EL (cell line): ENCODE results near the gene ZSCAN10.
"Not testable (repeated sequence)": the region's sequence is repeated elsewhere in the genome, so short reads cannot be mapped to it uniquely, and the experiment has no call there.

Experiments
- DNase-seq: peaks from one replicate; pipeline ENCODE4 v3.0.0-alpha.2; 2016

Gene ZSCAN10

DNA sequence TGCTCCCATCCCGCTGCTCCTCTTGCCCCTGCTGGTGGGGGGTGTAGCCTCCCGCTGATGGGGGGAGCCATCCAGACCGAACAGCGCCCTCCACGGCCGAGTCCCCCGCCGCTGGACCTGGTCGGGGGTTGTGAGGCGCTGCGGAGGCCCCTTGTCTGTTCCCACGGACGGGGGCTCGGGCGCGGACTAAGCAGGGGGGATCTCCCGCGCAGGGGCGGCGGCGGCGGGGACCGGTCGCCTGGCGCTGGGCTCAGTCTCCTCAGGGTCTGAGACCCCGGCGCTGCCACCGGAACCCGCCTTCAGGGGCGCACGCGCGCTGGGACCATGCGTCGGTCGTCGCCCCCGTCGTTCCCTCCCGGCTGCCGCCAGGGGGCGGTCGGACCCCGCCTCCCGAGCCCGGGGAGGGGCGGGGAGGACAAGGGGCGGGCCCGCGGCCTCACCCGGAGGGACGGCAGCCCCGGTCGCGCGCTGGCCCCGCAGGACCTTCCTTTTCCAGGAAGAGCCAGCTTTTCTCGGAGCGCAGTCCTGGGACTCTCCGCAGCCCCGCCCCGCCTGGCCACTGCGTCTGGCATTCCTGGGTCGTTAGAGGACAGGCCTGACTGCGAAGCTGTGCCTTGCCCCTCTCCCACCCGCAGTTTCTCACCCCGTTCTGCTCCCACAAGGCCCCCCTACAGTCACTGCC is 39.9 kb downstream of the ZSCAN10 start:
- DNase-seq, result peak; percentile 92

DNA sequence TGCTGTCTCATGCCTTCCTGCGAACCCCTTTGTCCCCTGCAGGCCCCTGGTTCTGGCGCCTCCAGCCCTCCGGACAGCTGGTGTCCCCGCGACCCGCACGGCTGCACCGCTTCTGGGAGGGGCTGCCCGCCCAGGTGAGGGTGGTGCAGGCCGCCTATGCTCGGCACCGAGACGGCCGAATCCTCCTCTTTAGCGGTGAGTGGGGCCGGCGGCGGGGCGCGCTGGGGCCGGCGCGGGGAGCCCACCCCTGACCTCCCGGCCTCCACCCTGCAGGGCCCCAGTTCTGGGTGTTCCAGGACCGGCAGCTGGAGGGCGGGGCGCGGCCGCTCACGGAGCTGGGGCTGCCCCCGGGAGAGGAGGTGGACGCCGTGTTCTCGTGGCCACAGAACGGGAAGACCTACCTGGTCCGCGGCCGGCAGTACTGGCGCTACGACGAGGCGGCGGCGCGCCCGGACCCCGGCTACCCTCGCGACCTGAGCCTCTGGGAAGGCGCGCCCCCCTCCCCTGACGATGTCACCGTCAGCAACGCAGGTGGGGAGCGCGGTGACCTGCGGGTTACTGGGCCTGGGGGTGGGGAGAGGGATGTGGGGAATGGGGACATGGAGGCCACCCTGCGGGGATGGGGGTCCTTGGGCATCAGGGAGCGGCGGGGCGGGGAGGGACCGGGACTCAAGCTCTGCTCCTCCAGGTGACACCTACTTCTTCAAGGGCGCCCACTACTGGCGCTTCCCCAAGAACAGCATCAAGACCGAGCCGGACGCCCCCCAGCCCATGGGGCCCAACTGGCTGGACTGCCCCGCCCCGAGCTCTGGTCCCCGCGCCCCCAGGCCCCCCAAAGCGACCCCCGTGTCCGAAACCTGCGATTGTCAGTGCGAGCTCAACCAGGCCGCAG is 40.7 kb downstream of the ZSCAN10 start:
- DNase-seq, result peak; percentile 41

DNA sequence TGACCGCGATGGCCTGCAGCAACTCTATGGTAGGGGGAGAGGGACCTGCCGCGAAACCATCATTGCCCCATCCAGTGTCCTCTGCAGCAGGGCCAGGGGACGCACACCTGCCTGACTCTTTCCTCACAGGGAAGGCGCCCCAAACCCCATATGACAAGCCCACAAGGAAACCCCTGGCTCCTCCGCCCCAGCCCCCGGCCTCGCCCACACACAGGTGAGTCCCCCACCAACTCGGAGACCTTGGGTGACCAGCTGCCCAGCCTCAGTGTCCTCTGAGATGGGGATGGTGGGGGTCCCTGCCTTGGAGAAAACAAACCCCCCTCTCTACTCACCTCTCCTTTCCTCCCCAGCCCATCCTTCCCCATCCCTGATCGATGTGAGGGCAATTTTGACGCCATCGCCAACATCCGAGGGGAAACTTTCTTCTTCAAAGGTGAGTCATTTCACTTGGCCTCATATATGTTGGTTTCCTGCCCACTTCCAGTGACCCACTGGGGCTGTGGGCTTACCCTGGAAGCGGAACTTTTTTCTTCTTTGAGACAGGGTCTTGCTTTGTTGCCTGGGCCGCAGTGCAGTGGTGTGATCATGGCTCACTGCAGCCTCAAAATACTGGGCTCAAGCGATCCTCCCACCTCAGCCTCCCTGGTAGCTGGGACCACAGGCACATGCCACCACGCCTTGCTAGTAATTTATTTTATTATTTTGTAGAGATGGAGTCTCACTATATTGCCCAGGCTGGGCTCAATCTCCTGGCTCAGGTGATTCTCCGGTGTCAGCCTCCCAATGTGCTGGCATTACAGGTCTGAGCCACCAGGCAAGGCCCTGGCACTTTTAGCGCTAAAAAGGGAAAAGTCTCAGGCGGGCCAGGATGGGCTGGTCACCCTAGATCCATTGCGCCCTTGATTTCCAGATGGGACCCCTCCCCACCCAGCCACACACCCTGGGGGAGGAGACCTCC is 41.6 kb downstream of the ZSCAN10 start:
- no peak for DNase-seq

DNA sequence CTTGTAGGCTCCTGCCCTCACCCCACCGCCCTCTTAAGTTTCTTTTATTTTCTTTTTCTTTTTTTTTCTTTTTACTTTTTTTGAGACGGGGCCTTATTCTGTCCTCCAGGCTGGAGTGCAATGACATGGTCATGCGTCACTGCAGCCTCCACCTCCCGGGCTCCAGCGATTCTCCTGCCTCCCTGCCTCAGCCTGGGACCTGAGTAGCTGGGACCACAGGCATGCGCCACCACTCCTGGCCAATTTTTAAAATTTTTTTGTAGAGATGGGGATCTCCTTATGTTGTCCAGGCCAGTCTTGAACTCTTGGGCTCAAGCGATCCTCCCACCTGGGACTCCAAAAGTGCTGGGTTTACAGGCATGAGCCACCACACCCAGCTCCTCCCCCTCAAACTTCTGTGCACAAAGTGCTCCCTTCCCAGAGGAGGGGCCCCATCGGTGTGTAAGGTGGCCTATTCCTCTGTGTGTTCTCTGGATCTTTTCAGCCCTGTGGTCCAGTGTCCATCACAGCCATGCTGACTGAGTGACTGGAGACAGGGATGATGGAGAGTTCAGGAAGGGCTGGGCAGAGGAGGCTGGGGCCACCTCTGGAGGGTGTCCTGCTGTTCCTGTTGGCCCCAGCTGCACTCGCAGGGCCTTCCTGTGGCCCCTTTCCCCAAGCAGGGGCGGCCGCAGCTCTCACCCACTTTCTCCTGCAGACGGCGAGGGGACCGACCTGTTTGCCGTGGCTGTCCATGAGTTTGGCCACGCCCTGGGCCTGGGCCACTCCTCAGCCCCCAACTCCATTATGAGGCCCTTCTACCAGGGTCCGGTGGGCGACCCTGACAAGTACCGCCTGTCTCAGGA is 42.5 kb downstream of the ZSCAN10 start:
- DNase-seq, result no peak

DNA sequence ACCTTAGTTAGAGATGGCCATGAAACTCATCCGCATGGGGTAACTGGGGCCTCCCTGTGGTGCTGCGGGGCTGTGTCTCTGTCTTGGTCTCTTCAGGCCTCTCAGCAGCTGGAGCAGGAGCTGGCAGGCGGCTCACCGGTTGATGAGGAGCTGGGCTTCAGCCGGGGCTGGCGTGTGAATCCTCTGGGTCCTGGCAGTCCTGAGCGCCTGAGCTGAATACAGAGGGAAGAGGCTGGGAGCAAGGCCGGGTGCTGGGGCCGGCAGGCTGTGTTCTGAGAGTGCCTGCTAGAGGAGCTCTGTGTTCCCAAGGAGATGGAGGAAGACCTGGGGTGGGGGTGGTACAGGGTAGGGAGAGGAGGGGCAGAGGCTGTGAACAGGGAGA is 43.4 kb downstream of the ZSCAN10 start:
- not testable (repeated sequence) for DNase-seq

DNA sequence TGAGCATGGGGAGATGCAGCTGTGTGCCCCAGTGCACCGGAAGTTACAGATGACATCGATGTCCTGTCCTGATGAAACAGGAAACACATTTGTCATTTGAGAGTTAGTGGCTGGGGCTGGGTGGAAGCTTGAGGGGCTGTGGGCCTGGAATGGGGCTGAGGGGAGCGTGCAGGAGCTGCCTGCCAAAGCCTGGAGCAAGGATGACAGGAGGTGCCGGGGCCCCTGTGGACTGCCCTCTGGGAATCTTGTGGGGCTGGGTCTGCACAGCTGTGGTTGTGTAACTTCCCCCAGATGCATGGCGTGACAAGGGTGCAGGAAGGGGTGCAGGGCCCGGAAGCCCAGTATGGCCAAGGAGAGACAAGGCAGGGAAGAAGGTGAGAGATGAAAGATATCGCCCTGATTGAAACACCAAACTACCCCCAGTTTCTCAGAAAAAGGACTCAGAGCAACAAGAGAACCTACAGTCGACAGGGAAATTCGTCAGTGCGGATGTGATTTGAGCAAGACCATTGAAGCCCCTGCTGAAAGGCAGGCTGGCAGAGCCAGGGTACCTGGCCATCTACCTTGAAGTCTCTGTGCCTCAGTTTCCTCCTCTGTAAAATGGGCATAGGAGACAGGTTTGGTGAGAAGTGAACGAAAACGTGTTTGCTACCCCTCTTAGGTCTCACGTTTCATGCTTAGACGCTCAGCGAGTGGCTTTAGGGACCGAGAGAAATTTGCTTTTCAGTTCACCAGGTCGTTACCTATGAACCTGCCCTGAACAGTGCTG is 43.9 kb downstream of the ZSCAN10 start:
- no peak for DNase-seq

DNA sequence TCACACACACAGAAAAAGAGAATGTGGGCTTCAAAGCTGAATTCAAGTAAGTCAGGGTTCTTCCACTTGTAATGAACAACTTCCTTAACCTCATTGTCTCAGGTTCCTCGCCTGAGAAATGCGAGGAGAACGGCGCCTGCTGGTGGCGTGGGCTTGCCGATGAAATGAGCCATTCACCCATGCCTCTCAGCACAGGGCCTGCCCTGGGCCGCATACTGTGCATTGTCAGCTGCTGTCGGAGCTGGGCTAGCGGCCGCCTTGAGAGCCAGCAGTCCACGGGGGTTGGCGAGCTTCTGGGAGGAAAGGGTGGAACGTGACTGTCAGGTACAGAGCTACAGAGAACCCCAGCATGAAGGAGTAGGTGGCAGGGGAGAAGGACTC is 45.8 kb downstream of the ZSCAN10 start:
- not testable (repeated sequence) for DNase-seq

DNA sequence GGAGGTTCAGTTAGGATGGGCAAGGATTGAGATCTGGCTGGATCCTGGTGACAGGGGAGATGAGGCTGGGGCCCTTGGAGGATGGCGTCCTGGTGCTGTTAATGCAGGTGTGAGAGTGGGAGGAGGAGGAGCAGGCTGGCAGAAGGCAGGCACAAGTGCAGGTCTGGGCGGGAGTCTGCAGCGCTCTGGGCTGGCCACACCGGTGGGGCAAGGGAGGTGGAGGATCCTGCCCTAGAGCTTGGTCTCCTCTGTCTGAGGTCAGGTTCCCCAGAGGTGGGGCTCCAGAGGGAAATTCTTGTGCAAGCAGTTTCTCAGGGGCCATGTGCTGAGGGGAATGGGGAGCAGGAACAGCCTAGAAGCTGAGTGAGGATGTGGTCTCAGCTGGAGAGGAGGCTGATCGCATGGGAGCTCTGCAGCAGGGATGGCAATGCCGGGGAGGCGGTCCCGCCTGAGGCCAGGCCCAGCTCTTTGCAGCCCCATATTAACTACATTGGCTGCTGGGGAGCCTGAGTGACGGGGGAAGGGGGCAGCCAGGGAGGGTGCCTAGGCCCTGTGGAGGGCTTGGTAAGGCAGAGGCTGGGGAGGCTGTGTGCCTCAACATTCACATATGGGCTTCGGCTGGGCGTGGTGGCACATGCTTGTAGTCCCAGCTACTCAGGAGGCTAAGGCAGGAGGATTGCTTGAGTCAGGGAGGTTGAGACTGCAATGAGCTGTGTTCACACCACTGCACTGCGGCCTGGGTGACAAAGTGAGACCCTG is 46.3 kb downstream of the ZSCAN10 start:
- DNase-seq, result not testable (repeated sequence)

DNA sequence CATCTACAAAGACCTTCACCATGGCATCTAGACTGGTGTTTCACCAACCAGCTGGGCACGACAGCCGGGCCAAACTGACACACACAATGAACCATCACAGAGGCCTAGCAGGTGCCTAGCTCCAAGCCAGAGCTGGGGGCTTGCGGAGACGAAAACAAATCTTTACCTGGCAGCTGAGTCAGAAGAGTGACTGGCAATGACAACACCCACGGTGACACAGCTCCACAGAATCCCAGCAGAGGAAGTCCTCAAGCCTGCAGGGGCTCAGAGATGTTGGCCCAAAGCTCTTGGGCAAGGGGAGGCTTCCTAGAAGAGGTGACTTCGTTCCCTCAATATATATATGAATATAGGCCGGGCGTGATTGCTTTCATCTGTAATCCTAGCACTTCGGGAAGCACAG is 47.6 kb downstream of the ZSCAN10 start:
- DNase-seq, result no peak

DNA sequence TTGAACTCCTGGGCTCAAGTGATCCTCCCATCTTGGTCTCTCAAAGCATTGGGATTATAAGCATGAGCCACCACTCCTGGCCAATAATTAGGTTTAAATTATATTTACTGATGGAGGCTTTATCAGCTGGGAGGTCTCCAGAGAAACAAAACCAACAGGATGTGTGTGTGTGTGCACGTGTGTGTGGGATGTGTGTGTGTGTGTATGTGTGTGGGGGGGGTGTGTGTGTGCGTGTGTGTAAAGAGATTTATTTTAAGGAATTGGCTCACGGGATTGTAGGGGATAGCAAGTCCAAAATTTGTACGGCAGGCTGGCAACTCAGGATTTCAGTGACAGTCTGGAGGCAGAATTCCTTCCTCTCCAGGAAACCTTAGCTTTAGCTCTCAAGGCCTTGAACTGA is 48.1 kb downstream of the ZSCAN10 start:
- no peak for DNase-seq

DNA sequence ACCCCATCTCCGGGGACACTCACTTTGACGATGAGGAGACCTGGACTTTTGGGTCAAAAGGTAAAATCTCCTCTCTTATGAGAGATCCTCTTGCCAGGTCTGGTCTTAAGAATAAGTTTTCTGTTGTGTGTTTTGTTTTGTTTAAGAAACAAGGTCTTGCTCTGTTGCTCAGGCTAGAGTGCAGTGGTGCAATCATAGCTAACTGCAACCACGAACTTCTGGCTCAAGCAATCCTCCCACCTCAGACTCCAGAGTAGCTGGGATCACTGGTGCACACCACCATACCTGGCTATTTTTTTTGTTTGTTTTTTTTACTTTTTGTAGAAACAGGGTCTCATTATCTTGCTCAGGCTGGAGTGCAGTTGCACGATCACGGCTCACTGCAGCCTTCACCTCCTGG is 48.6 kb downstream of the ZSCAN10 start:
- DNase-seq, result no peak

DNA sequence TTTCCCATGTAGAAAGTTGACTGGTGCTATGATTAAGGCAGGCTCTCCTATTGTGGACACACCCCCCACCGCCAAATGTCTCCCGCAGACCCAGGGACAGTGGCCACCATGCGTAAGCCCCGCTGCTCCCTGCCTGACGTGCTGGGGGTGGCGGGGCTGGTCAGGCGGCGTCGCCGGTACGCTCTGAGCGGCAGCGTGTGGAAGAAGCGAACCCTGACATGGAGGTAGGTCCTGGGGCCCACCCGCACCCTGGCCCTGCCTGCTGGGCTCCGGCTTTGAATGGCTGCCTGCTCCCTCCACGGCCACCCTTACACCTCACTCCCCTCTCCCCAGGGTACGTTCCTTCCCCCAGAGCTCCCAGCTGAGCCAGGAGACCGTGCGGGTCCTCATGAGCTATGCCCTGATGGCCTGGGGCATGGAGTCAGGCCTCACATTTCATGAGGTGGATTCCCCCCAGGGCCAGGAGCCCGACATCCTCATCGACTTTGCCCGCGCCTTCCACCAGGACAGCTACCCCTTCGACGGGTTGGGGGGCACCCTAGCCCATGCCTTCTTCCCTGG is 49.1 kb downstream of the ZSCAN10 start:
- DNase-seq, result no peak

DNA sequence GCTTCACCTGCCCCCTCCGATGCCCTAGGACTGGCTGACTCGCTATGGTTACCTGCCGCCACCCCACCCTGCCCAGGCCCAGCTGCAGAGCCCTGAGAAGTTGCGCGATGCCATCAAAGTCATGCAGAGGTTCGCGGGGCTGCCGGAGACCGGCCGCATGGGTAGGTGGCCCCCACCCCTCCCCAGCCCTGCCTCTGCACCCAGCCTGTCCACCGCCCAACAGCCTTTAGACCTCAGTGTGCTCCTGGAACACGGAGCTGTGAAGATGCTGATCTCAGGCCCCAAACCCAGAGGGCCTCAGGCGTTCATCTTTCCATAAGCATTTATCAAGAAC is 51.7 kb downstream of the ZSCAN10 start:
- no peak for DNase-seq

DNA sequence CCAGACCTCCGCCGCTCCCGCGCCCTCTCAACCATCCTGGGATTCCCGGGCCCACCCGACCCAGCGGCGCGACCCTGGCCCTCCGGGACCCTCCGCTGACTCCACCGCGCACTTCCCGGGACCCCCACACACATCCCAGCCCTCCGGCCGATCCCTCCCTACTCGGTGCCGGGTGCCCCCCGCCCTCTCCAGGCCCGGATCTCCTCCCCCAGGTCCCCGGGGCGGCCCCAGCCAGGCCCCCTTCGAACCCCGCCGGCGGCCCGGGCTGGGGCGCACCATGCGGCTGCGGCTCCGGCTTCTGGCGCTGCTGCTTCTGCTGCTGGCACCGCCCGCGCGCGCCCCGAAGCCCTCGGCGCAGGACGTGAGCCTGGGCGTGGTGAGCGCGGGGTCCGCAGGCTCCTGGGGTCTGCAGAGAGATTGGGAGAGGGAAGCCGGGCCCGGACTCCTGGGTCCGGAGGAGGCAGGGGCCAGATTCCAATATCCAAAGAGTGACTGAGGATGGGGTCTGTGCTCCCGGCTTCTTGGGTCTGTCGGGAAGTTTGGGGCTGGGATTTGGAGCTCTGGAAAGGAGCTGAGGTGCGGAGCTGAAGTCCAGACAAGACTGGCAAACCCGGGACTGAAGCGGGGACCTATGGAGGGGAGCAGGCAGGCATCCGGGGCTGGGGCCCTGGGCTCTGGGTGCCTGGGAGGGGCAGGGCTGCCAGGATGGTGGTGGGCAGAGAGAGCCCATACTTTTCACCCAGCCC is 52.3 kb downstream of the ZSCAN10 start:
- no peak for DNase-seq

DNA sequence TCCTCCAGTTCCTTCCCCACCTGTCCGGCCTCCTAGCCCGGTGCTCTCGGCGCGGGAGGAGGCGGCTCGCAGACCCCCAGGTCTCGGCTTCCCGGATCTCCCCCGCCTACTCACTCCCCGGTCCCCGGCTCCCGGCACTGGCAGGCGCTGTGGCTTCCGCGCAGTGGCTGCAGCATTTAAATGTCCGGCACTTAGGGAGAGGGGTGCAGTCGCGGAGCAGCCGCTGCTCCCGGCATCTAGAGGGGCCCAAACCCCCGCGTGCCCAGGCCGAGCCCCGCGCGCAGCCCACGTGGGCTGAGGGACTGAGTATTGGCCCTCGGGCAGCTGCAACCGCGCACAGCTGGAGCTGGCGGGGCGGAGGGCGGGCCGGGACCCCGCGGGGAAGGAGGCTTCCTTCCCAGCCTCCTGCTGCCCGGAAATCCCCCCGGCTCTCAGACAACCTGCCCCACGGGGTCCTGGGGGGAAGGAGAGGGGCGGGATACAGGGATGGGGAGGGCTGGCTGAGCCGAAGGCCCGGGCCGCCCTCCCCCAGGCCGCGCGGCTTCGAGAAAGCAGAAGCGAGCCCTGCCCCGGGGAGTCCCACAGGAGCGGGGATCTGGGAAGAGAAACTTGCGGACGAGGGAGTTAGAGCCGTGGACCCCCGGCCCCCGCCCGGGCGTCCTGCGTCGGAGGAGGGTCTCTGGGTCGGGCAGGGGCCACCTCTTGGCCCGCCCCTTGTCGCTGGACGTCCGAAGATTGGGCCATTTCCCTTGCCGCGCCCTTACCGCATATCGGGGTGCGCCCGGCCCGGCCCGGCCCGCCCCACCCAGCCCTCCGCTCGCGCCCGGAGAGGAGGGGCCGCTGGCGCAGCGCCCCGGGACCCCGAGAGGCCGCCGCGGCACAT is 53.1 kb downstream of the ZSCAN10 start, which contains the start of gene MMP25:
TSS of gene MMP25 (plus strand) at position 804 of the 883 bp plus-strand sequence. CDS start 357 bp downstream, outside the sequence.
- DNase-seq, result no peak

DNA sequence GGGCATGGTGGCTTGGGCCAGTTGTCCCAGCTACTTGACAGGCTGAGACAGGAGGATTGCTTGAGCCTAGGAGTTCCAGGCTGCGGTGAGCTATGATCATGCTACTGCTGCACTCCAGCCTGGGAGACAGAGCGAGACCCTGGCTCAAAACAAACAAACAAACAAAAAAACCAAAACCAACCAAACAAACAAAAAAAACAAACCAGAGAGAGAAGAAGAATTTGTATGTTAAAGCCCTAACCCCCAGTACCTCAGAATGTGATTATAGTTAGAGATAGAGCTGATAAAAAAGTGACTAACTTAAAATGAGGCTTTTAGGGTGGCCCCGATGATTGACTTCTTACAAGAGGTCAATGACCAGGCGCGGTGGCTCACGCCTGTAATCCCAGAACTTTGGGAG is 54.4 kb downstream of the ZSCAN10 start:
- no peak for DNase-seq

DNA sequence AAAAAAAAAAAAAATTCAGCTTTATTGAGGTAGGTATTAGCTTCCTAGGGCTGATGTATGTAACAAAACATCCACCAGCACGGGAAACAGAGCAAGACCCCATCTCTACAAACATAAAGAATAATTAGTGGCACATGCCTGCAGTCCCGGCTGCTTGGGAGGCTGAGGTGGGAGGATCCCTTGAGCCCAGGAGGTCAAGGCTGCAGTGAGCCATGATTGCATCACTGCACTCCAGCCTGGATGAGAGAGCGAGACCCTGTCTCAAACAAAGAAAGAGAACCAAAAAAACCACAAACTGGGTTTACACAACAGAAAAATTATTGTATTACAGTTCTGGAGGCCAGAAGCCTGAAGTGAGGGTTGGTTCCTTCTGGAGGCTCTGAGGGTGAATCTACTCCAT is 56.7 kb downstream of the ZSCAN10 start:
- no peak for DNase-seq

DNA sequence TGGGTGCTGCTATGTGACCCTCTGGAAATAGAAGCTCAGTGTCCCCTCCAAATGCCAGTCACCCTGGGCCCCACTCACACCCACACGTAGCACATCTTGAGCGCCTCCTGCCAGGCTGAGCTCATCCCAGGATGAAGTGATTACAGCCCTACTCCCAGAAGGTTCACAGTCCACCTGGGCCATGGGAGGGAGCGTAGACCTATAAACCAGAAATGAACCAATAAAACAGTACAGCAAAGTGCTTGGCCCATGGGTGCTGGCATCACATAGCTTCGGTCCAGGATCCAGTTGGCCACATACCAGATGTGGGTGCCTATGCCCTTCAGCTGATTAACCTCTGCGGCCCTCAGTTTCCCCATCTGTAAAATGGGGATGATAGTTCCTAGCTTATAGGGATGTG is 60.2 kb downstream of the ZSCAN10 start:
- no peak for DNase-seq
